SJCRH30 (cell line): ENCODE measurements around the gene ENKUR. TPM values are rescaled to one million over a fixed set of nuclear protein-coding genes. Genes with fewer than 3 reads are reported as not detected.
A peak's percentile ranks its signal among the peaks of the same experiment; 100 is the strongest.

Experiments used
- DNase-seq, 2 experiments: peaks; one replicate each; pipeline ENCODE4 v3.0.0-alpha.2; 2015 to 2020
- H3K27ac ChIP-seq: fragments of 250-450 bp; sonication (Bioruptor Pico); 2 replicates; pipeline ENCODE4 v1.5.1; 2020; ENCODE audit warnings: mild to moderate bottlenecking, moderate library complexity
- H3K27me3 ChIP-seq: fragments of 250-450 bp; sonication (Bioruptor Pico); 2 replicates; pipeline ENCODE4 v1.5.1; 2020; ENCODE audit warnings: mild to moderate bottlenecking, moderate library complexity
- H3K36me3 ChIP-seq: fragments of 250-450 bp; sonication (Bioruptor Pico); 2 replicates; pipeline ENCODE4 v1.5.1; 2020; ENCODE audit warnings: mild to moderate bottlenecking, moderate library complexity
- H3K4me1 ChIP-seq: fragments of 250-450 bp; sonication (Bioruptor Pico); 2 replicates; pipeline ENCODE4 v1.5.1; 2020; ENCODE audit warnings: mild to moderate bottlenecking, moderate library complexity
- H3K4me3 ChIP-seq: fragments of 250-450 bp; sonication (Bioruptor Pico); 2 replicates; pipeline ENCODE4 v1.5.1; 2020; ENCODE audit warnings: mild to moderate bottlenecking, moderate library complexity
- H3K9me3 ChIP-seq: fragments of 250-450 bp; sonication (Bioruptor Pico); replicated peaks from 2 replicates; pipeline ENCODE4 v1.5.1; 2020; ENCODE audit warnings: mild to moderate bottlenecking, moderate library complexity
- total RNA-seq: library from RNA; depleted of rRNA; stranded (reverse); fragments of >200 nt; shearing (Covaris generic); gene quantifications from 2 replicates; pipeline ENCODE4 v1.2.3, GENCODE V29; 2014; rRNA removed

ENKUR gene
- total RNA-seq = not detected in 2 replicates

- H3K9me3 ChIP-seq = no peaks in the 10 kb centered on the region
- peak; percentile 90 to 93 for DNase-seq
- H3K4me3 ChIP-seq = peak within 1 kb of the TSS; percentile 67
- peaks cover 3% of the 10 kb centered on the region; the same call in 1 of the 2 replicates for H3K4me1 ChIP-seq
- no peaks in the 10 kb centered on the region for H3K36me3 ChIP-seq
- no peaks in the 10 kb centered on the region for H3K27me3 ChIP-seq
- peak within 1 kb of the TSS; percentile 78 for H3K27ac ChIP-seq
Measured at GRCh38 chr10:25015828-25016375, at the start of gene ENKUR. Gene ENKUR, minus strand, starts transcription at chr10:25016158. Its CDS starts 222 bp downstream, at chr10:25015936.

- Histone ChIP-seq H3K9me3 (no peaks in the 10 kb centered on the region), H3K4me3 (no peak overlapping the region), H3K27me3 (no peaks in the 10 kb centered on the region), H3K36me3 (no peaks in the 10 kb centered on the region), H3K27ac (no peak overlapping the region), H3K4me1 (peaks cover 38% of the 10 kb centered on the region)
- DNase-seq = no peak
Measured at GRCh38 chr10:25064401-25064800, 48.4 kb upstream of the ENKUR start.

- peaks cover 37% of the 10 kb centered on the region for H3K4me1 ChIP-seq
- no peak overlapping the region for H3K4me3 ChIP-seq
- no peaks in the 10 kb centered on the region for H3K27me3 ChIP-seq
- no peak overlapping the region for H3K27ac ChIP-seq
- no peak for DNase-seq
- H3K36me3 ChIP-seq = no peaks in the 10 kb centered on the region
- H3K9me3 ChIP-seq = no peaks in the 10 kb centered on the region
Measured at GRCh38 chr10:25063644-25064043, 47.7 kb upstream of the ENKUR start.

- Histone ChIP-seq H3K4me3 (no peak overlapping the region), H3K27ac (no peak overlapping the region), H3K36me3 (no peaks in the 10 kb centered on the region), H3K4me1 (peaks cover 32% of the 10 kb centered on the region; the same call in 1 of the 2 replicates), H3K9me3 (no peaks in the 10 kb centered on the region), H3K27me3 (no peaks in the 10 kb centered on the region)
- DNase-seq = no peak
Measured at GRCh38 chr10:25063157-25063556, 47.2 kb upstream of the ENKUR start.

- H3K9me3 ChIP-seq = no peaks in the 10 kb centered on the region
- H3K27ac ChIP-seq = no peak overlapping the region
- no peak for DNase-seq
- no peaks in the 10 kb centered on the region for H3K27me3 ChIP-seq
- H3K4me3 ChIP-seq = no peak overlapping the region
- H3K4me1 ChIP-seq = peaks cover 29% of the 10 kb centered on the region; the same call in 1 of the 2 replicates
- no peaks in the 10 kb centered on the region for H3K36me3 ChIP-seq
Measured at GRCh38 chr10:25061711-25062449, 45.9 kb upstream of the ENKUR start.

- H3K27me3 ChIP-seq = no peaks in the 10 kb centered on the region
- H3K4me1 ChIP-seq = peaks cover 29% of the 10 kb centered on the region; the same call in 1 of the 2 replicates
- DNase-seq = no peak
- no peaks in the 10 kb centered on the region for H3K9me3 ChIP-seq
- H3K36me3 ChIP-seq = no peaks in the 10 kb centered on the region
- no peak overlapping the region for H3K4me3 ChIP-seq
- no peak overlapping the region for H3K27ac ChIP-seq
Measured at GRCh38 chr10:25061125-25061524, 45.2 kb upstream of the ENKUR start.

GRCh38 chr10:25059990-25060389 is 44.0 kb upstream of the ENKUR start:
- DNase-seq = peak; percentile 66 to 75
- no peak overlapping the region for H3K4me3 ChIP-seq
- H3K27me3 ChIP-seq = no peaks in the 10 kb centered on the region
- peaks cover 20% of the 10 kb centered on the region; the same call in 1 of the 2 replicates for H3K4me1 ChIP-seq
- no peaks in the 10 kb centered on the region for H3K36me3 ChIP-seq
- H3K27ac ChIP-seq = peak overlapping the region; percentile 6; the same call in 1 of the 2 replicates
- H3K9me3 ChIP-seq = no peaks in the 10 kb centered on the region

GRCh38 chr10:25057886-25058285 is 41.9 kb upstream of the ENKUR start:
- no peak for DNase-seq
- Histone ChIP-seq H3K9me3 (no peaks in the 10 kb centered on the region), H3K4me1 (peaks cover 14% of the 10 kb centered on the region; the same call in 1 of the 2 replicates), H3K27ac (no peak overlapping the region), H3K27me3 (no peaks in the 10 kb centered on the region), H3K36me3 (no peaks in the 10 kb centered on the region), H3K4me3 (no peak overlapping the region)

- no peak overlapping the region for H3K27ac ChIP-seq
- H3K4me1 ChIP-seq = peaks cover 11% of the 10 kb centered on the region; the same call in 1 of the 2 replicates
- H3K27me3 ChIP-seq = no peaks in the 10 kb centered on the region
- no peaks in the 10 kb centered on the region for H3K9me3 ChIP-seq
- no peak for DNase-seq
- no peaks in the 10 kb centered on the region for H3K36me3 ChIP-seq
- H3K4me3 ChIP-seq = no peak overlapping the region
Measured at GRCh38 chr10:25056726-25057125, 40.8 kb upstream of the ENKUR start.

- Histone ChIP-seq H3K36me3 (no peaks in the 10 kb centered on the region), H3K4me3 (no peak overlapping the region), H3K9me3 (0 out of 2 replicates have a peak, but pooled peaks cover 3% of the 10 kb centered on the region), H3K27me3 (no peaks in the 10 kb centered on the region; the same call in 1 of the 2 replicates), H3K4me1 (no peaks in the 10 kb centered on the region), H3K27ac (no peak overlapping the region)
- no peak for DNase-seq
Measured at GRCh38 chr10:25052012-25052411, 36.1 kb upstream of the ENKUR start.

- Histone ChIP-seq H3K27ac (no peak overlapping the region), H3K4me1 (no peaks in the 10 kb centered on the region), H3K9me3 (0 out of 2 replicates have a peak, but pooled peaks cover 3% of the 10 kb centered on the region), H3K4me3 (no peak overlapping the region), H3K27me3 (peaks cover 5% of the 10 kb centered on the region; the same call in 1 of the 2 replicates), H3K36me3 (no peaks in the 10 kb centered on the region)
- no peak for DNase-seq
Measured at GRCh38 chr10:25050402-25050801, 34.4 kb upstream of the ENKUR start.

- H3K9me3 ChIP-seq = 0 out of 2 replicates have a peak, but pooled peaks cover 3% of the 10 kb centered on the region
- H3K4me3 ChIP-seq = no peak overlapping the region
- no peak for DNase-seq
Measured at GRCh38 chr10:25049966-25050365, 34.0 kb upstream of the ENKUR start.

GRCh38 chr10:25048450-25048849 is 32.5 kb upstream of the ENKUR start:
- H3K36me3 ChIP-seq = no peaks in the 10 kb centered on the region
- peaks cover 5% of the 10 kb centered on the region; the same call in 1 of the 2 replicates for H3K27me3 ChIP-seq
- H3K27ac ChIP-seq = no peak overlapping the region
- no peaks in the 10 kb centered on the region for H3K4me1 ChIP-seq
- no peak for DNase-seq
- no peak overlapping the region for H3K4me3 ChIP-seq
- H3K9me3 ChIP-seq = 0 out of 2 replicates have a peak, but pooled peaks cover 3% of the 10 kb centered on the region

More at GRCh38 chr10:25049966-25050365, 34.0 kb upstream of the ENKUR start:
- Histone ChIP-seq H3K27ac (no peak overlapping the region), H3K27me3 (peaks cover 5% of the 10 kb centered on the region; the same call in 1 of the 2 replicates), H3K4me1 (no peaks in the 10 kb centered on the region), H3K36me3 (no peaks in the 10 kb centered on the region)

GRCh38 chr10:25047591-25048301 is 31.8 kb upstream of the ENKUR start:
- Histone ChIP-seq H3K27ac (no peak overlapping the region), H3K4me1 (no peaks in the 10 kb centered on the region), H3K36me3 (no peaks in the 10 kb centered on the region), H3K27me3 (peaks cover 5% of the 10 kb centered on the region; the same call in 1 of the 2 replicates), H3K9me3 (0 out of 2 replicates have a peak, but pooled peaks cover 3% of the 10 kb centered on the region), H3K4me3 (no peak overlapping the region)
- DNase-seq = no peak
